Stimulated activated CD8-positive, alpha-beta memory T cell treated with anti-CD3 and anti-CD28 coated beads, Interleukin-15, amount 100 ng/mL, for 24 hours (primary cell): ENCODE data around the gene POMT2.

Experiments
- DNase-seq: peaks from one replicate; pipeline ENCODE4 v3.0.0-alpha.2; 2020; ENCODE audit warnings: low read depth

Gene POMT2

DNA sequence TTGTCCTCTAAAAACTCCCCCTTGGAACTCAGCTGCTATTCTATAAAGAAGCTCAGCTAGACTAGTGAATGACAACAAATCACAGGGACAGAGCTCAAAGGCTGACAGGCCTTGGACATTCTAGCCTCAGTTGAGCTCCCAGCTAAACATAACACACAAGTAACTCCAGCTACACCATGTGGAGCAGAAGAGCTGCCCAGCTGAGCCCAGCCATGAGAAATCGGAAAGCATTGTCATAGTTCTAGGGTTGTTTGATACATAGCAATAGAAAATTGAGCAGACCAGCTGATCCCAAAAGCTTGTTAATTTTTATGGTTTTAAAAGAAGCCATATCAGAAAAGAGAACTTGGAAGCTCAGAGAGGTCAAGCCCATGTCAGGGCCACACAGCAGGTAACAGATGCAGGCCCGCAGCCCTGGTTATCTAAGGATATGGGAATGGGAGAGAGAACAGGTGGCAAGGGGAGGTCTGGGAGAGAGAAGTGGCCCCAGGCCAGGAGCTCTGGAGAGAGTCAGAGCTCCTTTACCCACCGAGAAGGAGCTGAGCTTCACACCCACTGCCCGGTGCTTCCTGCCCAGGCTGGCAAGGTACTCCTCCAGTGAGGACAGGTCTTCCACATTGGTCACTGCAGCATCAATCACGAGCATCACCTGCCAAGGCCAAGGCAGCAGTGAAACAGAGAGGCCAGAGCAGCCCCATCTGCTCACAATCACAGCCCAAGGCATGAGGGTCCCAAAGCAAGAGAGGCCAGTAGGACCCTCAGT is 52.6 kb downstream of the POMT2 start:
- no peak for DNase-seq

DNA sequence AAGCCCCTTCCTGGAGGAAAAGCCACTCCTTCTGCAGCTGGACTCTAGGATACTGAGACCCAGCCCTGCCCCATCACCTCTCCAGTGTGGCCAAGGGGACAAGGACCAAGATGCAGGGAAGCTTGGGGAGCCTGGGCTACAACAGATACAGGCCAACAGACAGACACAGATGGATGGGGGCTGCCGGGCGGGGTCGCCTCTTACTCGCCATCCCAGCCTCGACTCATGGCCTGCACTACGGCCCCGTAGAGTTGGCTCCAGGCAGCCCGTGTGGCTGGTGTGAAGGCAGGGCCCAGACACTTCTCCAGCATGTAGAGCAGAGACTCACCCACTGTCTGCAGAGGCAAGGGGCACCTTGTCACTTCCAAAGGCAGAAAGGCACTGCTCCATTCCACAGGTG is 54.3 kb downstream of the POMT2 start:
- no peak for DNase-seq

DNA sequence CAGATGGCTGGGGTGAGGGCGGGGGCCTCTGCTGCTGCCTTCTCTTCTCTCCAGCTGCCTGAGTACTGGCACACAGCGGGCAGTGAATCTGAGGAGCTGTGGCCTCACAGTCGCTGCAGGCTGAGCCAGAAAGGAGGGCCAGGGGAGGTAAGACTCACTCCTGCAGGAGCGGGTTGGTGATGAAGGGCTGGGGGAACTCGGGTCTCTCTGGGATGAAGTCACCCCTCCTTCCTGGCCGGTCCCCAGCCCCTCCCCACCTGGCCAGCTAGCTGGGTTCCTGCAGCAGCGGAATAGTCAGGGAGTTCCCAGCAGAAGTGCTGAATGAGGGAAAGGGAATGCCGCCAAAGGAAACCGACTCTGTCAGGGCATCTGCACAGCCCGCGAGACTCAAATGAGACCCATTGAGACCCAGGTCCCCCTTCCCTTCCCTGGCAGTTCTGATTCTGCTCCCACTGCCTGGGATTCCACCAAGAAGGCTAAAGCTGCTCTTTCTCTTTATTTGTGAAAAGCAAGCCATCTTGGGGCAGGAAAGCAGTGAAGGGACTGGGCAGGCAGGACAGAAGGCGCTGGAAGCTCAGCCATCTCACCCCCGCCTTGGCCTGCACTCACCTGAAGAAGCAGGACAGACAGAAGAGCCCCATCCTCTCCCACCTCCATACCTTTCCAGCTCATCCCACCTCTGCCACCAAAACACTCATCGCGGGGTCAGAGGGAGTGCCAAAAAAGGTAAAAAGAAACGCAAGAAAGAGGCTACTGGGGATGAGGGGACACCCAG is 54.9 kb downstream of the POMT2 start:
- DNase-seq: no peak

DNA sequence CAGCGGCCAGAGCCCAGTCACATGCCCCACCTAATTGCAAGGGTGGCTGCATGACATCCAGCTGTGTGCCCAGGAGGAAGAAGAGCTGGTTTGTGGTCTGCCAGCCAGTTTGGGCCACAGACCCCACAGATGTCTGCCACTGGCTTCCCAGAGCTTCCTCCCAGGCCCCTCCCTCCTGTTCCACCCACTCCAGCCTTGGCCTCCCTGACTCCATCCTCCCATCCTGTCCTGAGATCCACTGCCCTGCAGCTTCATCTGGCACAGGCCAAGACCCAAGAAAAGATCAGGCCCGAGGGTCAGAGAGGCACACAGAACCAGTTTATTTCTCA is 55.5 kb downstream of the POMT2 start:
- no peak for DNase-seq

DNA sequence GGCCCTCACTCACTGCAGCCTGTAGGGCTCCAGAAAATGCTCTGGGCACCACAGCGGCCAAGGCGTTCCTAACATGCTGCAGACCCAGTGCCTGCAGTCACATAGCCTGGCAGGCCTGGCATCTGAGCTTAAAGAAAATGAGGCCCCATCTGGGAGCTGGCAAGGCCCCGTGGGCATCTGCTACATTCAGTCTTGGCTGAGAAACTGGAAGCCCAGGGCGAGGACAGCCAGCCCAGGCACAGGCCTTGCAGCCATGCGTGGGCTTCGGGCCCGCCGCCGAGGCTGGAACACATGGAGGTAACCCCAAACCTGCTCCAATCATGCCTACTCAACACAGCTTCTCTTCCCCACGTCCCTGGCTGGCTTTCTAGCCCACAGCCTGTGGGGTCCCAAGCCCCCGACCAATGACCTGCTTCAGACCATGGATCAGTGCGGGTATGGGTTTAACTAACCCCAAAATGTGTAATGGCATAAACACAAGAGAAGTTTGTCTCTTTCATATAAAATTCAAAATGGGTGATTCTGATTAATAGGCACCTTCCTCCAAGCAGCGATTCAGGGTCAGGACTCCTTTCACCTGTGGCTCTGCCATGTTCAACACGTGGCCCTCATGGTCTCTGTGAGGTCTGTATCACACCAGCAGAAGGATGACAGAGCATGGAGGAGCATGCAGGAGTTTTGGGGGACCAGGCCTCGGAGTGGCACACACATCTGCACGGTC is 56.1 kb downstream of the POMT2 start:
- DNase-seq: no peak

DNA sequence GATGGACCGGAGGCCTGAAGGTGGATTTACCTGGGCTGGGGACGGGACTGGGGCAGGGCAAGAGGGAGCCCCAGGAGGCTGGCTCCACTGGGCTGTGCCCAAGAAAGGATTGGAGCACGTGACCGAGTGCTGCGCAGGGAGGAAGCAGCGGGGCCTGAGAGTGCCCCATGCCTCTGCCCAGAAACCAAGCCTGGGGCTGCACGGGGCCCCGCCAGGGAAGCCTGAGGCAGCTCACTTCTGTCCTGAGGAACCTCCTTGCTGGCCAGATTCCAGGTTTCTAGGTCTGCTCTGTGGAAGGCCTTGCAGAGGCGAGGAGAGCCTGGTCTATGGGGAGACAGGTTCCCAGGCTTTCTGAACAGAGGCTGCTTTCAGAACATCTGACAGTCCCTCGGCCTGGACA is 60.1 kb downstream of the POMT2 start:
- no peak for DNase-seq

DNA sequence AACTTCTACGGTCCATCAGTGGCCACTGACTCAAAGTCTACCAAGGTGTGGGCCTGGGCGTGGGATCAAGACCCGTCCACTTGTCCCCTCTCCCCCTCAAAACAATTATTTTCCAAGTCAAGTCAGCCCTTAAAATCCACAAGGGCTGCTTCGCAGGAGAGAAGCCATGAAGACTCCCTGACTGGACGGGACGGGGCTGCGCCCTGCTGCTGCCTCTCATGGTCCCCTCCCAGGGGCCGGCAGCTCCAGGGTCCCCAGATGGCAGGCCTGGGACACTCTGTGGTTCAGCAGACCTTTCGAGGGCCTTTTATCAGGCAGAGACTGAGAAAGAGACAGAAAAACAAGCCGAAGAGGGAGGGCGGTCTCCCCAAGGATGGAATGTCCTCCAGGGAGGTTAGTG is 60.5 kb downstream of the POMT2 start:
- no peak for DNase-seq

DNA sequence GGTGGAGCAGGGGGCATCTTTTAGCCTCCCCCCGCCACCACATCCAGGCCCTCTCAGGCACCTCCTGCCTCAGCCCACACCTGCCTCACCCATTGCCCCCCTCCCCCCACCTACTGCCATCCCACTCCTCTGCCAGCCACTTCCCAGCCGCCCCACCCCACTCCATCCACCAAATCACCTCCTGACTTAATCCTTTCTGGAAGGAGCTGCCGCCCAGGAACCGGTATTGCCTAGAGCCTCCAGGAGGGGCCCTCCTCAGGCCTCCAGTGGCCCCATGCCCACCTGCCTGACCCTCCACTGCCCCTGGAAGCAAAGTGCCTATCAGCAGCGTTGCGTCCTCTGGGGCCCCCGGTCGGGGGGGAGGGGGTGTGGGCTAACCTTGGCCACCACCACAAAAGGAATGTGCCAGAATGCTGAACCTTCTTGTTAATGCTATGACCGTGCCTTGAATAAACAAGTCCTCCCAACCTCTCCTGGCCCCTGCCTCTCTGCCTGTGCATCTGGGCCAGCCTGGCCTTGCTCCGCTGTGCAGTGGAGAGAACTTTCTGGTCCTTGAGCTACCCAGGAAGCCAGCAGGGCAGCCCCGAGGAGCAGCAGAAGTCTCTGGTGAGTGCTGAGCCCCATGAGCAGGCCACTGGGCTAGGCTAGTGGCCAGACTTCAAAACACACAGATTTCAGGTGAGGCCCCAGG is 61.5 kb downstream of the POMT2 start:
- no peak for DNase-seq

DNA sequence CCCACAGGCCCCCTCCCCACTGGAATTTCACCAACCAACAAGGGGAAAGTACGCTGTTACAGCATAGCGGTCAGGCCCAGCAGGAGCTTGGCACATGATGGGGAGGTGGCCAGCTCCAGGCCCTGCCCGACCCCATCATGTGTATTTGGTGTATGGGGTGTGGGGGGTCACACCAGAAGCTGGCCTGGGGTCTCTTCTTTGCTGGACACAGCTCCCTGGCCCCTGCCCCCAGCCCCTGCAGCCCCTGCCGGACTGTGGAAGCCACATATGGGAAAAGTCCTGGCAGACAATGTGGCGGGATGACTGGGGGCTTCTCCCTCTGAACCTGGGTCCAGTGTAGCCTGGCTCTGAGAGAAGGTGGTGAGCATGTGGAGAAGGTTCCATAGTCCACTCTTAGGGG is 62.1 kb downstream of the POMT2 start:
- no peak for DNase-seq

DNA sequence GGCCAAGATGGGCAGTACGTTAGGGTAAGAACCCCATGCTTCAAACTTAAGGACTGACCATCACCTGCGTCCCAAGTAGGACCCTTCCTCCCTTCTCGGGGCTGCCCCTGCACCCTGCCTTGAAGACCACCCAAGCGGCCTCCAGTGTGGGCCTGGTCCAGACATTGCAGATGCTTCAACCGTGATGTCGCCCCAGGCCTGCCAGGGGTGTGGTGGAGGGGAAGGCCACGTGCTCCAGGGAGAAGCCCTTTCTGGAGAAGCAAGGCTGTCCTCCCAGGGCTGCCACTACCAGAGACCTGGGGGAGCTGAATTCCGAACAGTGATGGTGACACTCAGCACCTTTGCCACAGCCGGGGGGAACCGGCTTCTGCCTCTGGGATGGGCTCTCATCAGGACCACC is 63.0 kb downstream of the POMT2 start:
- no peak for DNase-seq

DNA sequence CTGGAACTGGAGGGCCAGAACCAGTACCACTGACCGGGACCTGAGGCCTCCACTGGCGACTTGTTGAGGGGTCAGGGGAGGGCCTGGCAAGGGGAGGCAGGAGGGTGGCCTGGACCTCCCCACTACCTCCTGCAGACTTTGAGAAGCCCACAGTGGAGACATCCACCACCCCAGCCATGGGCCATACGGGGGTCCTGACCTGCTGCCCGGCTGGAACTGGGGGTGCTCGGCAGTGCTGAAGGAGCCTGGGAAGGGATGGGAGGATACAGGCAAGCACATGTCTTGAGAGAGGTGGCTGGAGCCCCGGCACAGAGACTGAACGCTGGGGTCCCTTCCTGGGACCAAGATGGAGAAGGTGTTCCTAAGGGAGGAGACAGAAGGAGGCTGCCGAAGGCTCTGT is 64.0 kb downstream of the POMT2 start:
- no peak for DNase-seq

DNA sequence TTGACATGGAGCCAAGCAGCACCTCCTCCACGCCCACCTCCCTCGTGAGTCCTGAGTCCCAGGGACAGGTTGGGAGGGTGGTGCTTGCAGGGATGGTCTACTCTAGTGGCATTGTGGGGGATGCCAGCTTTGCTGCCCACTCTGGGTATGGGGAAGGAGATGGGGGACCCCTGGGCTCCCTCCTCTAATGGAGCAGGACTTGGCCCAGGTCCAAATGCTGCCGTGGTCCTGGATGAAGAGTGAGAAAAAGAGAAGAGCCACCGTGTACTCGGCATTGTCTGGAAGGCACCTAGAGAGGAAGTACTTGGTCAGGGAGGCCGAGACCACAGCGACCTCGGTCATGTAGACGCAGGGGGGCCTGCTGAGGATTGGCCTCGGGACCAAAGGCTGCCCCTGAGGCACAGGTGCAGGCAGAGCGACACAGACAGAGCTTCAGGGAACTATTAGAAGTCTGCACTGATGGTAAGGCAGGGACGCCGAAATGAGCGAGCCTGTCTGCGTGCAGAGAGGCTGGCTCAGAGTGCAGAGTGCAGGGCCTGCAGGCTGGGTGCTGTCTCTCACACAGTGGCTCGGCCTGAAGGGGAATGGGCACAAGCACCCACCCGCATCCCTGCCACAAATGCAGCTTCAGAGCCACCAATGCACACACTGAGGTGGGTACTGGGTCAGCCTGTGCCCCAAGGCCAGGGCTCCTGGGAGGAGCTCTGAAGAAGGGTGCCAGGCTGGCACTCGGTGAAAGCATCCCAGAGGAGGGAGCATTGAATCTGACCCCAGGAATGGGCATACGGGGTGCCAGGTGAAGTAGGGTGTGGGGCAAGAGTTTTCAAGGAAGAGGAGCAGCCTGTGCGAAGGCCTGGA is 67.1 kb downstream of the POMT2 start:
- no peak for DNase-seq

DNA sequence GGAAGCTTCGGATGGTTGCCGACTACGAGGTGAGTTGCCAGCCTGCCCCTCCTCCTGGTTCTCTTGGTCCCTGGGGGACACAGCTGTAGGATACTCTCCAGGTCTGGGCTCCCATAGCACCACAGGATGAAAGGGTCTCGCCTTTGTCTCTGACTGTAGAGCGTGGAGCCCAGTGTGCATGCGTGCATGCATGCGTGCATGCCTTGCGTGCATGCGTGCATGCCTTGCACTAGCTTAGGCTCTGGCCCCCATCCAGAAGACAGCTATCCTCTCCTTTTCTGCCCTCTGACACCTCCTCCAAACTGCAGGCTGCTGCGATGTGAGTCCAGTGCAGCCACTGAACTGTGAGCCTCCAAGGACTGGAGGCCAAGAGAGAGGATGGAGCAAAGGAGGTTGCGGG is 68.8 kb downstream of the POMT2 start:
- no peak for DNase-seq

DNA sequence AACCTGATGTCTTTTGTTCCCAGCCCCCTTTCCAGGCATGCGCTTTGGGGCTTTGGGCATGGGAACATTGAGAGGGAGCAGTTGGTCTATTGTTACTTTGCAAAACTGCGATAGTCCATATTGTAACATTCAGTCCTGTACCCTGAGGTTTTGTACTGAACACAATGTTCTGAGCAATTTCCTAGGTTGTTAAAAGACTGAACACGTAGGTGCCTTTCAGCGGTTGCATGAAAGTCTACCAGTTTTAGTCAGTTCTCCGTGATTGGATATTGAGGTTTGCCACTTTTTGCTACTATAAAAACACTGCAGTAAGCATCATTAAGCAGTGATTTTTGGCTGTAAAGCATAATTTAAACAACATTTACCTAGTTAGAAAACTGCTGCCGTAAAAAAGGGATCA is 69.8 kb downstream of the POMT2 start:
- no peak for DNase-seq

DNA sequence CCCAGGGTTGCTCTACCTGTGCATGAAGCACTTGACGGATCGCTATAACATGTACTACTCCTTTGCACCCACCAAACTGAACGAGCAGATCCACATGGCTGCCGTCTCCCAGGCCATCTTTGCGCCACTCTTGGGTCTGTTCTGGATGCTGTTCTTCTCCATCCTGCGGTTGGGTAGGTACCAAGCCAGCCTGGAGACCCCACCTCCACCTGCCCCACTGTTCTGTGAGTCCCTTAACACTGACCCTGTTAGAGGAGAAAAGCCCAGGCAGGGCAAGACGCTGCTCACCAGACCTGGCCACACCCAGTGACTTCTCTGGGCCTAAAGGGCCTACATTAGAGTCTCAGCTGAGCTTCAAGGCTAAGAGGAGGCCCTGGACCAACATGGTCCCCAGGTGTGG is 71.4 kb downstream of the POMT2 start:
- no peak for DNase-seq

DNA sequence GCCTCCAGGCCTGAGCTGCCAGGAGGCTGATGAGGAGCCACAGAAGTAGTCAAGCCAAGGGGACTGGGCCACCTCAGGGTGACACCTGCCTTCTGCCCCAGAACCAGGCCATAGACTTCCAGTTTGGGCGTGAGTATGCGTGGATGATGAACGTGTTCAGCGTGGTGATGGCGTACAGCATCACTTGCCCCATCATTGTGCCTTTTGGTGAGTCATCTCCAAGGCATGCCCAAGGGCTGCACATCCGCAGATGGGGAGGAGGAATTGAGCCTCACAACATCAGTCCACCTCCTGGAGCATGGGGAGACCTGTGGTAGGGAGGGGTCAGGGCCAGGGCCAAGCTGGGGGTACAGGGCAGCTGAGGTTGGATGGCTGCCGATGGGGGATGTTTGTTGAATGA is 72.0 kb downstream of the POMT2 start:
- no peak for DNase-seq

DNA sequence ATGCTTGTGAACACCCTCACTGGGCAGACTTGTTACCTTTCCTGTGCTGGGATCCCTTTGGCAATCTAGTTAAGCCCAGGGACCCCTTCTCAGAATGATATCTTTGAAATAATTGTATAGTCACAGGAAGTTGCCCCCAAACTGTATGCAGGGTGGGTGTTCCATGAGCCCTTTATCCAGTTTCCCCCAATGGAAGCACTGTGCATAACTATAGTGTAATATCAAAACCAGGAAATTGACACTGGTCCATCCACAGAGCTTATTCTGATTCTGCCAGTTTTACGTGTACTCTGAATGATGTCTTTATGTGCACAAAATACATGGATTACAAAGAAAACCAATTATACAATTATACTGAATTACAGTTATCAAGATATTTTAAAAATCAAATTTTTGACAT is 73.9 kb downstream of the POMT2 start:
- DNase-seq: no peak

DNA sequence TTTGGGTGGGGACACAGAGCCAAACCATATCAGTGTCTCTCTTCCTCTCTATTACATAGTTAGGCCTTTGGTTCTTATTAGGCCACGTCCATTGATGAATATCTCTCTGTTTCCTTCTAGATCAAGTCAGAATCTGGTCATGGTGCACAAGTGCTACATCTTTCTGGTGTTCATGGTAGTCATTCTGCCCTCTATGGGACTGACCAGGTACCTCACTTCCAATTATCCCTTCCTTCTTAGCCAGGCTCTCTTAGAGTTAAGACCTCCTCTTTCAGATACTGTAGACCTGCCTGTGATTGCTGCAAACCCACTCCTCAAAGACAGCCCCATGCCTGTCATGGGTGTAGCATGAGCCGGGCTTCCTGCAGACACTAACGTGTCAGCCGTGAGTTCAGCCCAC is 74.9 kb downstream of the POMT2 start:
- DNase-seq: no peak

DNA sequence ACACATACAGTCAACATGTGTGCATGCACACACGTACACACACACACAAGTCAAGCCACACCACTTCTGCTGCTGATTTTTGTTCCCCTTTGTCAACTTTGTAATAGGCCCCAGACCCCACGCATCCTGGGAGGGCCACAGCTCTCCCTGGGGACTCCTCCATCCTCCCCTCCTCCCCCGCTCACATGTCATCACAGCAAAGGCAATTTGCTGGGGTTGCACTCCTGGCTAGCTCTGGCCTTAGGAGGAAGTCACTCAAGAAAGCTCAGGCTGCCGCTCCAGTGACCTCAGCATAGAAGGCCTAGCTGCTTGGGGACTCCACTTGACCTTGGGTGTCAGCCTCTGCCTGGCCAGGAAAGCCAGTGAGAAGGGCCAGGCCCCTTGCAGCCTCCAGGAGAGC is 76.8 kb downstream of the POMT2 start:
- DNase-seq: no peak

DNA sequence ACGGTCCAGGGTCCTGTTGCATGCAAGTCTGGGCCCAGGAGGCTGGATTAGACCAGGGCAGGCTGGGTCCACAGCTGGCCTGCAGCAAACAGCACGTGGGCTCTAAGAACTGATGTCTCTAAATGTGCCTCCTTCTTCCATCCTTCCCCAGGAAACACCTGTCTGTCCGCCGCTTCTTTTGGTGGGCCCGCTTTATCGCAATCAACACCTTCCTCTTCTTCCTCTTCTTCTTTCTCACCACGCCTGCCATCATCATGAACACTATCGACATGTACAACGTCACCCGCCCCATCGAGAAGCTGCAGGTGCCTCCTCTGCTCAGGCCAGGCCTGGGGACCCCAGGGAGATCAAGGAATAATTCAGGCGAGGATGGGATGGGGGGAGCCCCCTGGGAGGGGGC is 77.9 kb downstream of the POMT2 start:
- no peak for DNase-seq

DNA sequence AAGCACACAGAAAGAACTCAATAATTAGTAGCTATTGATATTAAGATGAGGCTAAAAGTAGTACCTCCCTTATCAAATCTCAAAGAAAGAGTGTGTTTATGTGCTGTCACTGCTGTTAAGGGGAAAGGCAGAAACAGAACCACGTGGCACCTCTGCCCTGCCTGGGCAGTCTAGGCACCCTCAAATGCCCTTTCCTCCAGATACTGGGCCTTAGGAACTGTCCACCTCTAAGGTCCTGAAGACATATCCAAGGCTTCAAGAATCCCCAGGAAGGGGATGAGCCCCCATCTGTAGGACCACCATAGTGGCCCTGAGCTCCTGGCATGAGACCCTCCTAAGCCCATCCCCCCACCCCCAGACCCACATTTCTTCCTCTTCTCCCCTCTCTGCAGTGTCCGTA is 78.7 kb downstream of the POMT2 start:
- no peak for DNase-seq
